SK-N-SH (cell line): ENCODE results near the gene SMIM41. TPM values are rescaled to one million over a fixed set of nuclear protein-coding genes. Genes with fewer than 3 reads are reported as not detected.

ENCODE experiments used
- CTCF ChIA-PET: fragments of 300-600, 350-600 bp; formaldehyde crosslinking; extraction: SDS; loops from one replicate; lab custom pipeline; 2021; lab: Yijun Ruan, JAX
- POLR2A ChIA-PET: fragments of 350-600 bp; sonication (Branson Sonifier 250); formaldehyde crosslinking; extraction: SDS; loops from one replicate; lab custom pipeline; 2020; ENCODE audit warnings: antibody characterized with exemption, inconsistent platforms; lab: Yijun Ruan, JAX
- DNase-seq: peaks from one replicate; pipeline ENCODE4 v3.0.0; 2012
- H2AFZ ChIP-seq: fragments of 200-600 bp; sonication (generic); 2 replicates; pipeline ENCODE4 v1.8.1; 2016; ENCODE audit warnings: antibody characterized with exemption, mild to moderate bottlenecking, low read depth
- H3F3A ChIP-seq: fragments of 200-600 bp; sonication (generic); replicated peaks from 2 replicates; pipeline ENCODE3; 2016; ENCODE audit warnings: antibody characterized with exemption, mild to moderate bottlenecking; ENCODE audit not compliant: insufficient read depth
- H3K27ac ChIP-seq, 2 experiments: fragments of 200-500 bp in 1 of 2; fragments of 200-600 bp in 1 of 2; sonication (Bioruptor generic) in 1 of 2; sonication (generic), shearing (Covaris generic) in 1 of 2; 2 replicates each; pipeline versions ENCODE4 v1.5.1 to v1.6.1; 2014 to 2016; ENCODE audit warnings: low read depth in 2 of 2, inconsistent platforms in 1 of 2, low read length in 1 of 2, mild to moderate bottlenecking in 1 of 2, mixed read lengths in 1 of 2
- H3K27me3 ChIP-seq: fragments of 200-600 bp; sonication (generic), shearing (Covaris generic); 2 replicates; pipeline ENCODE4 v1.6.1; 2016; ENCODE audit warnings: mixed run types; ENCODE audit not compliant: insufficient read depth
- H3K36me3 ChIP-seq, 2 experiments: fragments of 200-500 bp in 1 of 2; fragments of 200-600 bp in 1 of 2; sonication (Bioruptor generic) in 1 of 2; sonication (generic) in 1 of 2; replicated peaks in 1 of 2; 2 replicates each; pipeline versions ENCODE3 to v1.5.1; 2014 to 2016; ENCODE audit warnings: low read length in 1 of 2, mild to moderate bottlenecking in 1 of 2; ENCODE audit not compliant: insufficient read depth in 2 of 2, control insufficient read depth in 1 of 2
- H3K4me1 ChIP-seq, 2 experiments: fragments of 200-500 bp in 1 of 2; fragments of 200-600 bp in 1 of 2; sonication (Bioruptor generic) in 1 of 2; sonication (generic), shearing (Covaris generic) in 1 of 2; 2 replicates each; pipeline versions ENCODE4 v1.5.1 to v1.6.1; 2014 to 2016; ENCODE audit warnings: low read depth in 1 of 2, low read length in 1 of 2, mixed run types in 1 of 2; ENCODE audit not compliant: insufficient read depth in 2 of 2, control insufficient read depth in 1 of 2
- H3K4me2 ChIP-seq: fragments of 200-600 bp; sonication (generic), shearing (Covaris generic); 2 replicates; pipeline ENCODE4 v1.6.1; 2017; ENCODE audit warnings: mixed run types
- H3K4me3 ChIP-seq, 2 experiments: fragments of 200-500 bp in 1 of 2; fragments of 200-600 bp in 1 of 2; sonication (Bioruptor generic) in 1 of 2; sonication (generic), shearing (Covaris generic) in 1 of 2; 2 replicates each; pipeline versions ENCODE4 v1.5.1 to v1.8.1; 2014 to 2016; ENCODE audit warnings: low read depth in 2 of 2, inconsistent platforms in 1 of 2, low read length in 1 of 2, mild to moderate bottlenecking in 1 of 2, mixed read lengths in 1 of 2, moderate library complexity in 1 of 2
- H3K79me2 ChIP-seq: fragments of 200-600 bp; sonication (generic); 2 replicates; pipeline ENCODE4 v1.8.1; 2017; ENCODE audit warnings: mild to moderate bottlenecking; ENCODE audit not compliant: insufficient read depth
- H3K9ac ChIP-seq: fragments of 200-600 bp; sonication (generic); 2 replicates; pipeline ENCODE4 v1.6.1; 2017; ENCODE audit warnings: mixed run types
- H3K9me2 ChIP-seq: fragments of 200-600 bp; sonication (generic); 2 replicates; pipeline ENCODE4 v1.6.1; 2017; ENCODE audit warnings: mixed run types
- H3K9me3 ChIP-seq: fragments of 200-600 bp; sonication (generic); 2 replicates; pipeline ENCODE4 v1.6.1; 2017; ENCODE audit warnings: mixed run types, mild to moderate bottlenecking, moderate library complexity
- H4K20me1 ChIP-seq: fragments of 200-600 bp; sonication (generic); 2 replicates; pipeline ENCODE4 v1.6.1; 2017; ENCODE audit warnings: mild to moderate bottlenecking, mixed run types; ENCODE audit not compliant: insufficient read depth
- CHD2 ChIP-seq: fragments of 150-350 bp; IDR thresholded peaks from 2 replicates; pipeline ENCODE4 v1.6.1; 2018; ENCODE audit warnings: low read length; ENCODE audit not compliant: partially characterized antibody
- ELF1 ChIP-seq: IDR thresholded peaks from 2 replicates; pipeline ENCODE4 v1.4.0; 2012
- FOXM1 ChIP-seq: IDR thresholded peaks from 2 replicates; pipeline ENCODE4 v1.4.0; 2012; ENCODE audit warnings: low read depth, mild to moderate bottlenecking
- GABPA ChIP-seq: IDR thresholded peaks from 2 replicates; pipeline ENCODE4 v1.4.0; 2012; ENCODE audit warnings: low read depth, mild to moderate bottlenecking
- JUND ChIP-seq: IDR thresholded peaks from 2 replicates; pipeline ENCODE4 v1.4.0; 2012
- MEF2A ChIP-seq: IDR thresholded peaks from 2 replicates; pipeline ENCODE4 v1.4.0; 2012; ENCODE audit warnings: low read depth, borderline replicate concordance
- MXI1 ChIP-seq: IDR thresholded peaks from 2 replicates; pipeline ENCODE4 v1.6.1; 2012; ENCODE audit warnings: mild to moderate bottlenecking, low read depth, low read length, improper control_type of control experiment
- NFIC ChIP-seq: IDR thresholded peaks from 2 replicates; pipeline ENCODE4 v1.4.0; 2012; ENCODE audit warnings: borderline replicate concordance
- RCOR1 ChIP-seq: fragments of 150-350 bp; IDR thresholded peaks from 2 replicates; pipeline ENCODE4 v1.6.1; 2017; ENCODE audit warnings: antibody characterized with exemption, low read length
- RFX5 ChIP-seq: IDR thresholded peaks from 2 replicates; pipeline ENCODE4 v1.6.1; 2012; ENCODE audit warnings: mild to moderate bottlenecking, improper control_type of control experiment, low read length
- RXRA ChIP-seq: IDR thresholded peaks from 2 replicates; pipeline ENCODE4 v1.4.0; 2012; ENCODE audit warnings: low read depth, mild to moderate bottlenecking, borderline replicate concordance
- SIN3A ChIP-seq: IDR thresholded peaks from 2 replicates; pipeline ENCODE4 v1.6.1; 2012; ENCODE audit warnings: low read depth, mild to moderate bottlenecking, low read length, moderate library complexity, borderline replicate concordance
- YY1 ChIP-seq: IDR thresholded peaks from 2 replicates; pipeline ENCODE4 v1.4.0; 2012; ENCODE audit warnings: low read depth, mild to moderate bottlenecking
- WGBS: methylation state at CpG from one replicate; pipeline ENCODE4 v1.1.6; 2017; ENCODE audit warnings: low lambda C conversion rate; 5-methylcytosine and 5-hydroxymethylcytosine counted together
- polyA plus RNA-seq, 3 experiments: library from polyadenylated mRNA; depleted of rRNA; stranded (reverse); fragments of >200 nt; gene quantifications; 2 replicates each; pipeline ENCODE4 v1.2.3, GENCODE V29; 2012
- TF ChIP-seq, protein P1 (sequence below): IDR thresholded peaks from 2 replicates; pipeline ENCODE4 v1.6.1; 2012; ENCODE audit warnings: mild to moderate bottlenecking, low read depth, low read length, moderate library complexity
- TF ChIP-seq, protein P2 (sequence below): fragments of 150-350 bp; IDR thresholded peaks from 2 replicates; pipeline ENCODE4 v1.6.1; 2017; ENCODE audit warnings: antibody characterized with exemption, low read length, low read depth, borderline replicate concordance
- TF ChIP-seq, protein P3 (sequence below): fragments of 200-600 bp; sonication (generic); IDR thresholded peaks from 2 replicates; pipeline ENCODE4 v1.6.1; 2017; ENCODE audit warnings: antibody characterized with exemption, mild to moderate bottlenecking, moderate library complexity
- TF ChIP-seq, protein P4 (sequence below): fragments of 150-350 bp; IDR thresholded peaks from 2 replicates; pipeline ENCODE4 v1.6.1; 2016; ENCODE audit warnings: mild to moderate bottlenecking, low read depth, low read length
- TF ChIP-seq, protein P5 (sequence below): IDR thresholded peaks from 2 replicates; pipeline ENCODE4 v1.4.0; 2012; ENCODE audit warnings: low read depth

Gene SMIM41
- polyA plus RNA-seq, 1 of the 3 experiments (the other 2 are of a cell fraction) = not detected

DNA sequence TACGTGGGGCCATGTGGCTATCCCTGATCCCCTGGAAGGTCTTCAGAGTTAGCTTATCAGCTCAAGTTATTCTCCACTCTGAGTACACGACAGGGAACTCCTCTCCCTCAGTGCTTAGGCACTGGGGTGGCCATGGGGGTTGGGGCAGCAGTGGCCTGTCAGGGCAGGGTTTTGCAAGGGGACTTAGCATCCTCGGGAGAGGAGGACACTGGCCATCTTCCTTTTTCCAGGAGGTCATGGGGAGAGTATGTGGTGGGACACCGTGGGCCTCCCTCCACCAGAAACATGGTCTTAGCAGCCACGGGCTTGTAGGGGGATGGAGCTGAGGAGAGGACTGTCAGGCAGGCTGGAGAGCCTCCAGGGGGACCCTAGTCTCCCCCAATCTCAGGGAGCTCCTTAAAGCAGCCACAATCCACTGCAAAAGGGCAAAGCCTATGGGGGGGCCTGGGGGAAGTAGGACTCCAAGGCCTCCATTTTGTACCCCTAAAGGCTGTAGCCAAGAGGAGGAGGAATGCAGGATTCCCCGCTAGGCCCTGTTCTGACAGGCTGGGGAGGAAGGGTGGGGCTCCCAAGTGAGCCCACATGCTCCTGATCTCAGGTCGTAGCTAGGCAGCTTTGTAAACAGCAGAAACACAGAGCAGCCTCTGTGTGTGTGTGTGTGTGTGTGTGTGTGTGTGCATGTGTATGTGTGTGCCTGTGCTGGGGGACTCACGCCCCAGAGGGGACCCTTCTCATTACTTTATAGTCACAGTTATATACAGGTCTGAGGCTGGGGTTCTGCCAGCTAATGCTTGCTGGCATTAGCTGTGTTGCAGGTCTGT is 75.8 kb downstream of the SMIM41 start:
- Histone ChIP-seq H3F3A (peaks cover 5% of the 10 kb centered on the region), H3K4me2 (no peak overlapping the region), H3K36me3 (no peaks in the 10 kb centered on the region), H3K79me2 (no peaks in the 10 kb centered on the region), H4K20me1 (no peaks in the 10 kb centered on the region), H3K9me2 (no peaks in the 10 kb centered on the region), H3K4me3 (no peak overlapping the region), H3K4me1 (no peaks in the 10 kb centered on the region), H2AFZ (no peak overlapping the region), H3K9me3 (no peaks in the 10 kb centered on the region), H3K27me3 (no peaks in the 10 kb centered on the region), H3K27ac (no peak overlapping the region), H3K9ac (no peak overlapping the region)
- ChIA-PET CTCF (interaction anchor here (0.6 to 7.5 kb wide), 12 partner anchors 9 to 784 kb away, joined by 3 to 110 read pairs (median 3); no protein-coding TSS in a partner anchor), POLR2A (no interaction called here)
- WGBS = 61% methylated on average over 5 of the region's 8 CpGs
- TF ChIP-seq, protein P1, sequence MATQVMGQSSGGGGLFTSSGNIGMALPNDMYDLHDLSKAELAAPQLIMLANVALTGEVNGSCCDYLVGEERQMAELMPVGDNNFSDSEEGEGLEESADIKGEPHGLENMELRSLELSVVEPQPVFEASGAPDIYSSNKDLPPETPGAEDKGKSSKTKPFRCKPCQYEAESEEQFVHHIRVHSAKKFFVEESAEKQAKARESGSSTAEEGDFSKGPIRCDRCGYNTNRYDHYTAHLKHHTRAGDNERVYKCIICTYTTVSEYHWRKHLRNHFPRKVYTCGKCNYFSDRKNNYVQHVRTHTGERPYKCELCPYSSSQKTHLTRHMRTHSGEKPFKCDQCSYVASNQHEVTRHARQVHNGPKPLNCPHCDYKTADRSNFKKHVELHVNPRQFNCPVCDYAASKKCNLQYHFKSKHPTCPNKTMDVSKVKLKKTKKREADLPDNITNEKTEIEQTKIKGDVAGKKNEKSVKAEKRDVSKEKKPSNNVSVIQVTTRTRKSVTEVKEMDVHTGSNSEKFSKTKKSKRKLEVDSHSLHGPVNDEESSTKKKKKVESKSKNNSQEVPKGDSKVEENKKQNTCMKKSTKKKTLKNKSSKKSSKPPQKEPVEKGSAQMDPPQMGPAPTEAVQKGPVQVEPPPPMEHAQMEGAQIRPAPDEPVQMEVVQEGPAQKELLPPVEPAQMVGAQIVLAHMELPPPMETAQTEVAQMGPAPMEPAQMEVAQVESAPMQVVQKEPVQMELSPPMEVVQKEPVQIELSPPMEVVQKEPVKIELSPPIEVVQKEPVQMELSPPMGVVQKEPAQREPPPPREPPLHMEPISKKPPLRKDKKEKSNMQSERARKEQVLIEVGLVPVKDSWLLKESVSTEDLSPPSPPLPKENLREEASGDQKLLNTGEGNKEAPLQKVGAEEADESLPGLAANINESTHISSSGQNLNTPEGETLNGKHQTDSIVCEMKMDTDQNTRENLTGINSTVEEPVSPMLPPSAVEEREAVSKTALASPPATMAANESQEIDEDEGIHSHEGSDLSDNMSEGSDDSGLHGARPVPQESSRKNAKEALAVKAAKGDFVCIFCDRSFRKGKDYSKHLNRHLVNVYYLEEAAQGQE = no peak
- TF ChIP-seq RXRA (no peak), NFIC (no peak), YY1 (no peak), CHD2 (no peak), RCOR1 (no peak), FOXM1 (no peak)
- DNase-seq = no peak

DNA sequence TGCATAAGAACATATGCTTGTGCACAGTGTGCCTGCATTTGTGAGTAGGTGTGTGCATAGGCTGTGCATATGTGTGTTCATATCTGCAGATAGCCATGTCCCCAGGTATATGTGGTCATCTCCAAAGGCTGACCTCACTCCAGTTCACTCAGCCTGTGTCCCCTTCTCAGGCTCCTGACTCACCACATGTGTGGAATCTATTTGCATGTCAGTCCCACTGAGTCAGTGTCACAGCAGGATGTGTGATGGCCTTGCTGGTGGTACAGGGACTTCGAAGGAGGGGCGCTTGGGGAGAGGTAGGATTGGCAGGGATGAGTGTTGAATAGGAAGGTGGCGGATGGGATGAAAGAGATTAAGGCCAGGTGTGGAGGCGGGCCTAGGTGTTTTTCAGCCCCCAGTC is 76.8 kb downstream of the SMIM41 start:
- POLR2A ChIA-PET = no interaction called here
- no peak for DNase-seq
- Histone ChIP-seq H3K9me3 (no peaks in the 10 kb centered on the region), H3F3A (peaks cover 4% of the 10 kb centered on the region), H3K79me2 (no peaks in the 10 kb centered on the region), H3K9ac (no peak overlapping the region), H2AFZ (no peak overlapping the region), H3K9me2 (no peaks in the 10 kb centered on the region), H3K27ac (no peak overlapping the region), H3K4me2 (no peak overlapping the region), H3K4me3 (no peak overlapping the region), H3K27me3 (no peaks in the 10 kb centered on the region), H3K36me3 (no peaks in the 10 kb centered on the region), H3K4me1 (no peaks in the 10 kb centered on the region), H4K20me1 (no peaks in the 10 kb centered on the region)
- WGBS = 60% methylated on average over 4 of the region's 4 CpGs
- CTCF ChIA-PET = interaction anchor here (0.5 to 7.5 kb wide), 45 partner anchors 9 to 729 kb away, joined by 3 to 110 read pairs (median 5); partner anchors contain the start of gene KRT83
- TF ChIP-seq GABPA (no peak), MEF2A (no peak), ELF1 (no peak), RCOR1 (no peak), FOXM1 (no peak), RXRA (no peak), RFX5 (no peak), JUND (no peak), SIN3A (no peak), MXI1 (no peak)
- TF ChIP-seq, protein P2, sequence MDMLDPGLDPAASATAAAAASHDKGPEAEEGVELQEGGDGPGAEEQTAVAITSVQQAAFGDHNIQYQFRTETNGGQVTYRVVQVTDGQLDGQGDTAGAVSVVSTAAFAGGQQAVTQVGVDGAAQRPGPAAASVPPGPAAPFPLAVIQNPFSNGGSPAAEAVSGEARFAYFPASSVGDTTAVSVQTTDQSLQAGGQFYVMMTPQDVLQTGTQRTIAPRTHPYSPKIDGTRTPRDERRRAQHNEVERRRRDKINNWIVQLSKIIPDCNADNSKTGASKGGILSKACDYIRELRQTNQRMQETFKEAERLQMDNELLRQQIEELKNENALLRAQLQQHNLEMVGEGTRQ = no peak
- TF ChIP-seq, protein P3, sequence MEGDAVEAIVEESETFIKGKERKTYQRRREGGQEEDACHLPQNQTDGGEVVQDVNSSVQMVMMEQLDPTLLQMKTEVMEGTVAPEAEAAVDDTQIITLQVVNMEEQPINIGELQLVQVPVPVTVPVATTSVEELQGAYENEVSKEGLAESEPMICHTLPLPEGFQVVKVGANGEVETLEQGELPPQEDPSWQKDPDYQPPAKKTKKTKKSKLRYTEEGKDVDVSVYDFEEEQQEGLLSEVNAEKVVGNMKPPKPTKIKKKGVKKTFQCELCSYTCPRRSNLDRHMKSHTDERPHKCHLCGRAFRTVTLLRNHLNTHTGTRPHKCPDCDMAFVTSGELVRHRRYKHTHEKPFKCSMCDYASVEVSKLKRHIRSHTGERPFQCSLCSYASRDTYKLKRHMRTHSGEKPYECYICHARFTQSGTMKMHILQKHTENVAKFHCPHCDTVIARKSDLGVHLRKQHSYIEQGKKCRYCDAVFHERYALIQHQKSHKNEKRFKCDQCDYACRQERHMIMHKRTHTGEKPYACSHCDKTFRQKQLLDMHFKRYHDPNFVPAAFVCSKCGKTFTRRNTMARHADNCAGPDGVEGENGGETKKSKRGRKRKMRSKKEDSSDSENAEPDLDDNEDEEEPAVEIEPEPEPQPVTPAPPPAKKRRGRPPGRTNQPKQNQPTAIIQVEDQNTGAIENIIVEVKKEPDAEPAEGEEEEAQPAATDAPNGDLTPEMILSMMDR = no peak
- TF ChIP-seq, protein P4, sequence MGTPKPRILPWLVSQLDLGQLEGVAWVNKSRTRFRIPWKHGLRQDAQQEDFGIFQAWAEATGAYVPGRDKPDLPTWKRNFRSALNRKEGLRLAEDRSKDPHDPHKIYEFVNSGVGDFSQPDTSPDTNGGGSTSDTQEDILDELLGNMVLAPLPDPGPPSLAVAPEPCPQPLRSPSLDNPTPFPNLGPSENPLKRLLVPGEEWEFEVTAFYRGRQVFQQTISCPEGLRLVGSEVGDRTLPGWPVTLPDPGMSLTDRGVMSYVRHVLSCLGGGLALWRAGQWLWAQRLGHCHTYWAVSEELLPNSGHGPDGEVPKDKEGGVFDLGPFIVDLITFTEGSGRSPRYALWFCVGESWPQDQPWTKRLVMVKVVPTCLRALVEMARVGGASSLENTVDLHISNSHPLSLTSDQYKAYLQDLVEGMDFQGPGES = no peak
- TF ChIP-seq, protein P5, sequence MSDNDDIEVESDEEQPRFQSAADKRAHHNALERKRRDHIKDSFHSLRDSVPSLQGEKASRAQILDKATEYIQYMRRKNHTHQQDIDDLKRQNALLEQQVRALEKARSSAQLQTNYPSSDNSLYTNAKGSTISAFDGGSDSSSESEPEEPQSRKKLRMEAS = no peak
